Heart left ventricle (tissue), 16 donors: Measurements from ENCODE around the gene MAP6. TPM values are rescaled to one million over a fixed set of nuclear protein-coding genes. Genes with fewer than 3 reads are reported as not detected.
"Not testable (repeated sequence)": the region's sequence is repeated elsewhere in the genome, so short reads cannot be mapped to it uniquely, and the experiment has no call there.

ENCODE experiments used
- ATAC-seq, 4 donors: fragments of 200-7000 bp; cut with Tn5 transposase; one replicate each; pipeline ENCODE4 v1.9.1; 2020 to 2022; ENCODE audit warnings: moderate library complexity in 4 of 4, mild to moderate bottlenecking in 3 of 4, moderate number of reproducible peaks in 1 of 4
- DNase-seq, 5 donors: peaks; one replicate each; pipeline ENCODE4 v3.0.0-alpha.2; 2020
- H3K27ac ChIP-seq, 12 donors: fragments of 200-600 bp; sonication (generic) in 4 of 12; one replicate each; pipeline versions ENCODE4 v1.5.0 to v1.8.0; 2016 to 2022; ENCODE audit warnings: mild to moderate bottlenecking in 2 of 12
- H3K27me3 ChIP-seq, 9 donors: fragments of 200-600 bp; sonication (generic) in 2 of 9; one replicate each; pipeline versions ENCODE4 v1.5.1 to v1.8.0; 2016 to 2022; ENCODE audit warnings: mild to moderate bottlenecking in 3 of 9
- H3K36me3 ChIP-seq, 9 donors: fragments of 200-600 bp; sonication (generic) in 2 of 9; one replicate each; pipeline versions ENCODE4 v1.5.0 to v1.8.0; 2018 to 2022; ENCODE audit warnings: mild to moderate bottlenecking in 2 of 9
- H3K4me1 ChIP-seq, 12 donors: fragments of 200-600 bp; sonication (generic) in 4 of 12; one replicate each; pipeline versions ENCODE4 v1.5.0 to v1.8.0; 2016 to 2022; ENCODE audit warnings: mild to moderate bottlenecking in 3 of 12
- H3K4me3 ChIP-seq, 12 donors: fragments of 200-600 bp; sonication (generic) in 4 of 12; one replicate each; pipeline versions ENCODE4 v1.5.0 to v1.8.0; 2017 to 2022; ENCODE audit warnings: mild to moderate bottlenecking in 9 of 12, moderate library complexity in 4 of 12
- H3K9me3 ChIP-seq, 12 donors: fragments of 200-600 bp; sonication (generic) in 4 of 12; one replicate each; pipeline versions ENCODE4 v1.5.0 to v1.8.0; 2016 to 2022; ENCODE audit warnings: mild to moderate bottlenecking in 1 of 12
- POLR2A ChIP-seq, 2 donors: fragments of 450-650 bp; IDR thresholded peaks; one replicate each; pipeline ENCODE4 v1.6.1; 2017; ENCODE audit warnings: antibody characterized with exemption in 2 of 2, mild to moderate bottlenecking in 2 of 2, moderate library complexity in 2 of 2
- WGBS, 4 donors: extraction: QIAGEN DNeasy Blood & Tissue Kit in 2 of 4; methylation state at CpG; one replicate each; pipeline versions ENCODE4 v1.1.5 to v1.1.7; 2013 to 2018; 5-methylcytosine and 5-hydroxymethylcytosine counted together
- intact Hi-C, 10 donors: fragments of 100-400 bp; cut with DNase I; formaldehyde crosslinking; loops; one replicate each; pipeline versions ENCODE4 v1.11.1 to v1.14.2; 2022
- polyA plus RNA-seq, 2 donors: library from polyadenylated mRNA; stranded (reverse); fragments of 200-250 nt; gene quantifications; one replicate each; pipeline ENCODE4 v1.2.3, GENCODE V29; 2013
- total RNA-seq, 9 donors: library from RNA; depleted of rRNA in 2 of 9; stranded (reverse); fragments of >200 nt in 2 of 9; fragmentation: NEBNext Ultra II Directional in 3 of 9; extraction: Animal tissue kit (Norgen Biotek cat#: 25700) in 3 of 9; gene quantifications; one replicate each; pipeline versions ENCODE4 v1.1.0 to v1.2.4, GENCODE V29; 2016 to 2023
- TF ChIP-seq, protein P1 (sequence below), 12 donors: fragments of 200-600 bp; sonication (generic) in 4 of 12; IDR thresholded peaks; one replicate each; pipeline versions ENCODE4 v1.5.0 to v1.8.0; 2018 to 2022; ENCODE audit warnings: antibody characterized with exemption in 12 of 12, mild to moderate bottlenecking in 5 of 12
- donor health status: ischemic (EF 13 %, LVEDD 7.1; RV severe dilation, severe dysfunction).
- donor health status: healthy with polysubstance abuse.
- donor health status: DM: no; HTN: yes; CAD: no.
- donor health status: DM: no; HTN: no; CAD: no.
- donor health status: ischemic (EF 25% LVEDD 6.9; RV normal size, moderate dysfunction).
- donor health status: ischemic (EF 25% LVEDD 5.7; RV mildly dilated, moderate dysfunction).
- donor health status: healthy.
- donor health status: DM: yes; HTN: yes; CAD: no.
- donor health status: ischemic (EF 35%, LVEDD 5.7; RV mildly dilated, moderate dysfunction).
- donor health status: nonischemic (EF 11% LVEDD 7.7; RV severe dilation, severe dysfunction).
- donor health status: DM: yes; HTN: yes; CAD: no.
- donor health status: PGD.
- donor health status: ischemic (EF 29% LVEDD 5.4; RV normal size, mild dysfunction).
- donor health status: nonischemic (EF 23%, LVEDD 6.1; RV moderate dilation, normal function).

MAP6 gene
- total and polyA plus RNA-seq, 11 donors = 0.98 to 10.0 (median 4.8) TPM

DNA sequence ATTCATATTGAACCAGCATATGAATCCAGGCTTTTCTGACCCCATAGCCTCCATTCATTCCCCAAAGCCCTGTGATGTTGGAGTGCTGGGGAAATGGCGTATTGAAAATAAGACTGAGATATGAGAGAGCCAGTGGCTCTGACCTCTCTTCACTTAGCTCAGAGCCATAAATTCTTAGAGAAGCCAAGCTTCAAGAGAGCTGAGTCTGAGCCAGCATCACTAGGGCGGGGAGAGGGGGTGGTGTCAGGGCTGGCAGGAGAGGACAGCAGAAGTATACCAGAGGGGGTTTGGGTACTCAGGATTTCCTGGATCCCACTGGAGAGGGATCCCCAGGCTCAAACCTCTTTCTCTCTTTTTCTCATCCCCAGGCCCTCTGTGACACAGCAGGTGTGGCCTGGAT lies 32.1 kb upstream of the MAP6 start:
- DNase-seq (no peak), ATAC-seq (peak; percentile 46 to 71 (median 63))
- intact Hi-C loops = loop anchor here in 2 of 10 donors (10.0 kb wide), 2 partner anchors 106 to 156 kb away; no protein-coding TSS in a partner anchor
- Histone ChIP-seq H3K27me3 (no peaks in the 10 kb centered on the region), H3K27ac (no peak overlapping the region), H3K4me1 (peaks cover 0 to 6% (median under 1%) of the 10 kb centered on the region in 12 donors), H3K4me3 (no peak overlapping the region), H3K9me3 (no peaks in the 10 kb centered on the region), H3K36me3 (no peaks in the 10 kb centered on the region)
- TF ChIP-seq, protein P1, sequence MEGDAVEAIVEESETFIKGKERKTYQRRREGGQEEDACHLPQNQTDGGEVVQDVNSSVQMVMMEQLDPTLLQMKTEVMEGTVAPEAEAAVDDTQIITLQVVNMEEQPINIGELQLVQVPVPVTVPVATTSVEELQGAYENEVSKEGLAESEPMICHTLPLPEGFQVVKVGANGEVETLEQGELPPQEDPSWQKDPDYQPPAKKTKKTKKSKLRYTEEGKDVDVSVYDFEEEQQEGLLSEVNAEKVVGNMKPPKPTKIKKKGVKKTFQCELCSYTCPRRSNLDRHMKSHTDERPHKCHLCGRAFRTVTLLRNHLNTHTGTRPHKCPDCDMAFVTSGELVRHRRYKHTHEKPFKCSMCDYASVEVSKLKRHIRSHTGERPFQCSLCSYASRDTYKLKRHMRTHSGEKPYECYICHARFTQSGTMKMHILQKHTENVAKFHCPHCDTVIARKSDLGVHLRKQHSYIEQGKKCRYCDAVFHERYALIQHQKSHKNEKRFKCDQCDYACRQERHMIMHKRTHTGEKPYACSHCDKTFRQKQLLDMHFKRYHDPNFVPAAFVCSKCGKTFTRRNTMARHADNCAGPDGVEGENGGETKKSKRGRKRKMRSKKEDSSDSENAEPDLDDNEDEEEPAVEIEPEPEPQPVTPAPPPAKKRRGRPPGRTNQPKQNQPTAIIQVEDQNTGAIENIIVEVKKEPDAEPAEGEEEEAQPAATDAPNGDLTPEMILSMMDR (IDR thresholded peaks at IDR 0.05) = no peak
- no peak for TF ChIP-seq POLR2A (IDR thresholded peaks at IDR 0.05)
- whole genome bisulfite sequencing, 4 donors = 39 to 50% (median 43%) methylated on average over 2 of the region's 2 CpGs

DNA sequence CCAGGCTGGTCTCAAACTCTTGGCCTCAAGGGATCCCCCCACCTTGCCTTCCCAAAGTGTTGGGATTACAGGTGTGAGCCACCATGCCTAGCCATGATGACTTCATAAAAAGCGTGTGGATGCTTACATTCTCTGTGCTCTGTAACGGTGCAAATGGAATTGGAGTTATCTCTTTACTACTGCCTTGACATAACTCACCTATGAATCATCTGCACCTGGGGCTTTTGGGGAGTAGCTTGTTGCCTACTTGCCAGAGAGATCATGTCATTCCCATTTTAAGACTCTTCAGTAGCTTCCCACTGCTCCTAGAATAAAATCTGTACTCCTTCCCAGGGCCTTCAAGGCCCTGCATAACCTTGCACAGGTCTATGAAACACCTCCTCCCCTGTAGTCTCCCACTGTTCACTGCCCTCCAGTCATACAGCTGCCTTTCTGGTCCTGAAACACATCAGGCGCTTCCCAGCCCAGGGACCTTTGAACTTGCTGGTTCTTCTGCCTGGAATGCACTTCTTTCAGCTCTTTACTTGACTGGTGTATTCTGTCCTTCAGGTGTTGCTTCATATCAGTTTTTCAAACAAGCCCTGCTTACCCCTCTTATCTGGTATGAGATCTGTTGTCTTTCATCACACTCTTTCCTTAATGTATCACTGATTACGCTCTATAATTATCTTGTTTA lies 29.2 kb upstream of the MAP6 start:
- Histone ChIP-seq H3K4me1 (peaks cover 0 to 5% (median 0%) of the 10 kb centered on the region in 12 donors), H3K36me3 (no peaks in the 10 kb centered on the region), H3K9me3 (peaks cover 0 to 5% (median 0%) of the 10 kb centered on the region in 12 donors), H3K27ac (no peak overlapping the region), H3K27me3 (no peaks in the 10 kb centered on the region), H3K4me3 (no peak overlapping the region)
- DNase-seq = no peak
- ATAC-seq = no peak
- WGBS, 4 donors = 85 to 91% (median 86%) methylated on average over 4 of the region's 4 CpGs
- no peak for TF ChIP-seq POLR2A (IDR thresholded peaks at IDR 0.05)
- TF ChIP-seq, protein P1 (IDR thresholded peaks at IDR 0.05) = no peak
- intact Hi-C loops = no loop called here

DNA sequence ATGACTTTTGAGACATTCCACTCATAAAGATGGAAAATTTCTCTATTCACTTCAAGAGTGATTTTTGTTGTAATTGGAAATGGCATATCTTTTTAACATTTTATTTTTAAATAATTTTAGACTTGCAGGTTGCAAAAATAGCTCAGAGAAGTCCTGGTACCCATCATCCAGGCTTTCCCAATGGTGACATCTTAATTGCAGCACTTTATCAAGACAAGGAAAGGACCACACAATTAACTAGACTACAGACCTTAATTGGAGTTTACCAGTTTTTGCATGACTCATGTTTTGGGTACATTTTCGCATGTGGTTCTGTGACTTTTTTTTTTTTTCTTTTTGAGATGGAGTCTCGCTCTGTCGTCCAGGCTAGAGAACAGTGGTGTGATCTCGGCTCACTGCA lies 23.0 kb upstream of the MAP6 start:
- no peaks in the 10 kb centered on the region for H3K36me3 ChIP-seq
- peaks cover 0 to 5% (median 0%) of the 10 kb centered on the region in 12 donors for H3K9me3 ChIP-seq
- peaks cover 0 to 6% (median 0%) of the 10 kb centered on the region in 9 donors for H3K27me3 ChIP-seq
- DNase-seq (no peak), ATAC-seq (no peak)
- TF ChIP-seq, protein P1 (IDR thresholded peaks at IDR 0.05) = no peak
- no peak for TF ChIP-seq POLR2A (IDR thresholded peaks at IDR 0.05)
- peaks cover 0 to 9% (median 0%) of the 10 kb centered on the region in 12 donors for H3K4me1 ChIP-seq
- intact Hi-C loops = loop anchor here in 1 of 10 donors (2.0 kb wide), 1 partner anchor 21 kb away; no protein-coding TSS in a partner anchor
- H3K27ac ChIP-seq = no peak overlapping the region
- 84 to 91% (median 88%) methylated on average over 4 of the region's 4 CpGs for WGBS, 4 donors
- H3K4me3 ChIP-seq = no peak overlapping the region

DNA sequence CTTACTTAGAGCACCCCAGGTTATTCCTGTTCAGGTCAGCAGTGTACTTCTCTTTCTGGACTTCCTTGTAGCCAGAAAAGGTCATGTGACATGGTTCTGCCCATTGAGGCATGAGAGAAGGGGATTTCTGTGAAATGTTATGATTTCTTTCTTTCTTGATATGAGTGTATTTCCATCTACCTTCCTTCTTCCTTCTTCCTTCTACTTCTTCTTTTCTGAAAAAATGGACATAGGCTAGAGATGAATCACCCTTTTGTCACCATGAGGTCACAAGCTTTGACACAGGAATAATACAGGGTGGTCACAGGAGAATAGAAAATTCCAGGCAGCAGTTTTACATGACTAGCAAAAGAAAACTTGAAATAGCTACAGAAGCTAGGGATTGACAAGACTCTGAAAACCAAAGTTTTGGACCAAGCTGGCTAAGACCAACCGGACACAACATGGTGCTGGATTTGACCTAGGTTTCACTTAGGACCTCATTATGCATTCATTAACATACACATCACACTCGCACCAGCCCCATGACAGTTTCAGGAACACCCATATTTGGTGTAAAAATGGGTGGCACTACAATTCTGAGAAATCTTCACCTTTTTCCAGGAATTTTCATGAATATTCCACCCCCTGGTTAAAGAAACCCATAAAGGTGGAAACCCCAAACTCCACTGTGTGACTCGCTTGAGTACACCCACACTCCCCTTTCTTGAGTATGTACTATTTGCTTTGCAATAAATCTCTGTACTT lies 21.2 kb upstream of the MAP6 start:
- intact Hi-C loops = no loop called here
- DNase-seq (no peak), ATAC-seq (no peak)
- Histone ChIP-seq H3K36me3 (no peaks in the 10 kb centered on the region), H3K27ac (no peak overlapping the region), H3K27me3 (peaks cover 0 to 13% (median 0%) of the 10 kb centered on the region in 9 donors), H3K9me3 (peaks cover 0 to 19% (median 4%) of the 10 kb centered on the region in 12 donors), H3K4me1 (peaks cover 0 to 9% (median 0%) of the 10 kb centered on the region in 12 donors), H3K4me3 (no peak overlapping the region)
- 86 to 91% (median 90%) methylated on average over 3 of the region's 3 CpGs for WGBS, 4 donors
- TF ChIP-seq, protein P1 (IDR thresholded peaks at IDR 0.05) = no peak
- TF ChIP-seq POLR2A (IDR thresholded peaks at IDR 0.05) = no peak

DNA sequence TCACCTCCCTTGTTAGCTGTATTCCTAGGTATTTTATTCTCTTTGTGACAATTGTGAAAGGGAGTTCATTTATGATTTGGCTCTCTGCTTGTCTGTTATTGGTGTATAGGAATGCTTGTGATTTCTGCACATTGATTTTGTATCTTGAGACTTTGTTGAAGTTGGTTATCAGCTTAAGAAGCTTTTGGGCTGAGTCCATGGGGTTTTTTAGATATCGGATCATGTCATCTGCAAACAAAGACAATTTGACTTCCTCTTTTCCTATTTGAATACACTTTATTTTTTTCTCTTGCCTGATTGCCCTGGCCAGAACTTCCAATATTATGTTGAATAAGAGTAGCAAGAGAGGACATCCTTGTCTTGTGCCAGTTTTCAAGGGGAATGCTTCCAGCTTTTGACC lies 15.0 kb upstream of the MAP6 start:
- Histone ChIP-seq H3K27me3 (peaks cover 0 to 18% (median 0%) of the 10 kb centered on the region in 9 donors), H3K9me3 (peaks cover 0 to 23% (median 5%) of the 10 kb centered on the region in 12 donors)
- H3K4me3 ChIP-seq, intact Hi-C loops, ATAC-seq, H3K4me1 ChIP-seq, H3K27ac ChIP-seq, DNase-seq, H3K36me3 ChIP-seq: not testable (repeated sequence)
- 69 to 85% (median 80%) methylated on average over 1 of the region's 1 CpG for WGBS, 4 donors
